ENCODE measurements around the gene SCAMP3. TPM values are rescaled to one million over a fixed set of nuclear protein-coding genes. Genes with fewer than 3 reads are reported as not detected.

Gene SCAMP3
- total and polyA plus RNA-seq, 2 experiments from 2014 or later, result 80.5 to 135 TPM

GRCh38 chr1:155245163-155245524 is 17.0 kb downstream of the SCAMP3 start:
- no peak for TF ChIP-seq EZH2 (IDR thresholded peaks at IDR 0.05; ENCODE audit: insufficient read depth, poor library complexity, severe bottlenecking)
- no peak for TF ChIP-seq EZH2phosphoT487 (IDR thresholded peaks at IDR 0.05; ENCODE audit: insufficient read depth, low read depth)
- no peaks in the 10 kb centered on the region for H3K9me2 ChIP-seq (ENCODE audit: insufficient read depth)
- H3K79me2 ChIP-seq (ENCODE audit: insufficient read depth), result peaks cover 18% of the 10 kb centered on the region
- no peaks in the 10 kb centered on the region for H4K20me1 ChIP-seq (ENCODE audit: insufficient read depth)
- peaks cover 29% of the 10 kb centered on the region for H3F3A ChIP-seq (ENCODE audit: insufficient read depth)
- H2AFZ ChIP-seq, result peak overlapping the region; percentile 84
- peak overlapping the region; percentile 89 for H3K9ac ChIP-seq
- no peaks in the 10 kb centered on the region for H3K27me3 ChIP-seq (replicated peaks; ENCODE audit: insufficient read depth)
- 63 to 68% methylated on average over 8 of the region's 8 CpGs for WGBS, 2 experiments (ENCODE audit: low coverage in 1 of 2, low lambda C conversion rate in 2 of 2, missing lambda C conversion rate in 2 of 2)
- H3K4me1 ChIP-seq (ENCODE audit: insufficient read depth), result peaks cover 20% of the 10 kb centered on the region
- peak overlapping the region; percentile 81 for H3K4me3 ChIP-seq
- H3K9me3 ChIP-seq (ENCODE audit: low read depth), result no peaks in the 10 kb centered on the region
- DNase-seq, result no peak
- no peaks in the 10 kb centered on the region for H3K36me3 ChIP-seq (ENCODE audit: low read depth)
- peak overlapping the region; percentile 91 for H3K27ac ChIP-seq
- H3K4me2 ChIP-seq (ENCODE audit: unreplicated experiment), result peak overlapping the region; percentile 74
- in situ Hi-C loops (cut with MboI), result no loop called here

- in situ Hi-C loops (cut with MboI), result no loop called here
- Histone ChIP-seq H3K4me1 (ENCODE audit: insufficient read depth) (peaks cover 20% of the 10 kb centered on the region), H3K4me3 (peak overlapping the region; percentile 81), H4K20me1 (ENCODE audit: insufficient read depth) (no peaks in the 10 kb centered on the region), H3K9me3 (ENCODE audit: low read depth) (no peaks in the 10 kb centered on the region), H3K27me3 (replicated peaks; ENCODE audit: insufficient read depth) (no peaks in the 10 kb centered on the region), H3K36me3 (ENCODE audit: low read depth) (no peaks in the 10 kb centered on the region), H3K9me2 (ENCODE audit: insufficient read depth) (no peaks in the 10 kb centered on the region), H3K4me2 (ENCODE audit: unreplicated experiment) (peak overlapping the region; percentile 81), H3F3A (ENCODE audit: insufficient read depth) (peaks cover 29% of the 10 kb centered on the region), H3K9ac (peak overlapping the region; percentile 89), H3K79me2 (ENCODE audit: insufficient read depth) (peaks cover 18% of the 10 kb centered on the region), H3K27ac (peak overlapping the region; percentile 91), H2AFZ (peak overlapping the region; percentile 84)
- 1 to 2% methylated on average over 44 to 53 of the region's 53 CpGs for WGBS, 2 experiments (ENCODE audit: low coverage in 1 of 2, low lambda C conversion rate in 2 of 2, missing lambda C conversion rate in 2 of 2)
- TF ChIP-seq EZH2 (IDR thresholded peaks at IDR 0.05; ENCODE audit: insufficient read depth, poor library complexity, severe bottlenecking), result no peak
- TF ChIP-seq EZH2phosphoT487 (IDR thresholded peaks at IDR 0.05; ENCODE audit: insufficient read depth, low read depth), result no peak
- DNase-seq, result peak; percentile 99
Observed at GRCh38 chr1:155244368-155245162, 17.6 kb downstream of the SCAMP3 start.

GRCh38 chr1:155242805-155243358 is 19.3 kb downstream of the SCAMP3 start:
- peak overlapping the region; percentile 91 for H3K27ac ChIP-seq
- no peaks in the 10 kb centered on the region for H4K20me1 ChIP-seq (ENCODE audit: insufficient read depth)
- peaks cover 29% of the 10 kb centered on the region for H3F3A ChIP-seq (ENCODE audit: insufficient read depth)
- peak overlapping the region; percentile 89 for H3K9ac ChIP-seq
- H2AFZ ChIP-seq, result no peak overlapping the region
- H3K4me3 ChIP-seq, result peak overlapping the region; percentile 81
- in situ Hi-C loops (cut with MboI), result no loop called here
- 56 to 75% methylated on average over 3 of the region's 3 CpGs for WGBS, 2 experiments (ENCODE audit: low coverage in 1 of 2, low lambda C conversion rate in 2 of 2, missing lambda C conversion rate in 2 of 2)
- peak; percentile 16 for DNase-seq
- H3K4me2 ChIP-seq (ENCODE audit: unreplicated experiment), result peak overlapping the region; percentile 81
- TF ChIP-seq EZH2phosphoT487 (IDR thresholded peaks at IDR 0.05; ENCODE audit: insufficient read depth, low read depth) (no peak), EZH2 (IDR thresholded peaks at IDR 0.05; ENCODE audit: insufficient read depth, poor library complexity, severe bottlenecking) (no peak)
- H3K79me2 ChIP-seq (ENCODE audit: insufficient read depth), result peaks cover 18% of the 10 kb centered on the region
- H3K9me3 ChIP-seq (ENCODE audit: low read depth), result no peaks in the 10 kb centered on the region
- H3K4me1 ChIP-seq (ENCODE audit: insufficient read depth), result peaks cover 20% of the 10 kb centered on the region
- H3K9me2 ChIP-seq (ENCODE audit: insufficient read depth), result no peaks in the 10 kb centered on the region
- no peaks in the 10 kb centered on the region for H3K27me3 ChIP-seq (replicated peaks; ENCODE audit: insufficient read depth)
- no peaks in the 10 kb centered on the region for H3K36me3 ChIP-seq (ENCODE audit: low read depth)

GRCh38 chr1:155241841-155242264 is 20.3 kb downstream of the SCAMP3 start:
- TF ChIP-seq EZH2 (IDR thresholded peaks at IDR 0.05; ENCODE audit: insufficient read depth, poor library complexity, severe bottlenecking) (no peak), EZH2phosphoT487 (IDR thresholded peaks at IDR 0.05; ENCODE audit: insufficient read depth, low read depth) (no peak)
- Histone ChIP-seq H4K20me1 (ENCODE audit: insufficient read depth) (no peaks in the 10 kb centered on the region), H3K4me3 (no peak overlapping the region), H3F3A (ENCODE audit: insufficient read depth) (peaks cover 29% of the 10 kb centered on the region), H2AFZ (peak overlapping the region; percentile 81), H3K27ac (peak overlapping the region; percentile 26), H3K9me3 (ENCODE audit: low read depth) (no peaks in the 10 kb centered on the region), H3K27me3 (replicated peaks; ENCODE audit: insufficient read depth) (no peaks in the 10 kb centered on the region), H3K9ac (no peak overlapping the region), H3K4me2 (ENCODE audit: unreplicated experiment) (peak overlapping the region; percentile 87), H3K9me2 (ENCODE audit: insufficient read depth) (no peaks in the 10 kb centered on the region), H3K4me1 (ENCODE audit: insufficient read depth) (peaks cover 20% of the 10 kb centered on the region), H3K79me2 (ENCODE audit: insufficient read depth) (peaks cover 18% of the 10 kb centered on the region), H3K36me3 (ENCODE audit: low read depth) (no peaks in the 10 kb centered on the region)
- 34 to 44% methylated on average over 4 of the region's 4 CpGs for WGBS, 2 experiments (ENCODE audit: low coverage in 1 of 2, low lambda C conversion rate in 2 of 2, missing lambda C conversion rate in 2 of 2)
- DNase-seq, result peak; percentile 57
- in situ Hi-C loops (cut with MboI), result no loop called here
